Activated T-helper 1 cell treated with anti-CD3 and anti-CD28 coated beads, Interleukin-2, amount 50 U/mL, for 16 hours (primary cell): ENCODE results near the gene DCDC2C.

Source experiments
- DNase-seq, 2 donors: peaks; one replicate each; pipeline ENCODE4 v3.0.0-alpha.2; 2020; ENCODE audit warnings: low read depth in 1 of 2, low spot score in 1 of 2

Gene DCDC2C

DNA sequence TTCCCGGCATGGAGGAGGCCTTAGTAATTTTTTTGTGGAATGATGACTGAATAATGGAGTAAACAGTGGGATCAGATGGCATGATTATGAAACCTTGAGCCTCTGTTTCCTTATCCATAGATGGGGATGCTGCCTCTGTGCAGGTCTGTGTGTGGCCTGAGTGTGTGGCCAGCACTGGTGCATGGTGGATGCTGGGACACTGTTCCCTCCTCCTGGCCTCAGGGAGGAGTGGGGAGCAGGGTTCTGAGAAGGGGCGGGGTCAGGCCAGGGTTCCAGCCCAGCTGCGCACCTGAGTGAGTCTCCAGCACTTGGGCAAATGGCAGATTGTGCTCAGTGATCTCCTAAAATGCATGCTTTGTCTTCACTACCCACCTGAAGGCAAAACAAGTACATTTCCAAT, 66.4 kb downstream of the DCDC2C start:
- DNase-seq = no peak

DNA sequence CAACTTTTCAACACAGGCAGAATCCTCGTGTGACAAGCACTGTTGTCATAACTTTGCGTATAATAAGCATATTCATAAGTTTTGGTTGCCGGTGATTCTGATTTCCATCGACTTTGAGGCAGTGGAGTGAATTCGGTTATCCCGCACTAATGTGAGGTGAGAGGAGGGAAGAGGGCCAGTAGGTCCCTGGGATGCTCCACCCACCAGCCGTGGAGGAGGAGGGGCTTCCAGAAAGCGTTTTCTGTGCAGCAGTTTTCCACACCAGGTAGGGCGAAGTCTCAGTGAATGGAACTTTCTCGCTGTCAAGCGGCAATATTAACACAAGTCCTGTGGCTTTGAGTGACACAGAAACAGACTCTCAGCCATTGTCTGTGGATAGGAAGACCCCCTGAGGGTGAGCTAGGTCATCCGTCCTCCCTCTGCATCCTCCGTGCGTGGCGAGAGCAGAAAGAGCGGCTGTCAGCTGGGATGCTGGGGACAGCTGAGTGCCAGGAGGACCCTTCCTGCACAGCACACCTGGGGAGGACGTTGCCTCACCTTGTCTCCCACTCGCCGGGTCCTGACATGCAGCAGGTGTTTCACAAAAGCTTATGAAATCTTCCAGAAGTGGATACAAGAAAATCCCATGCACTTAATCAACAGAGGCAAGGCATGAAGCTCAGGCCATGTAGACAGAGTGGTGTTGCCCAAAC, 67.5 kb downstream of the DCDC2C start:
- DNase-seq = no peak

DNA sequence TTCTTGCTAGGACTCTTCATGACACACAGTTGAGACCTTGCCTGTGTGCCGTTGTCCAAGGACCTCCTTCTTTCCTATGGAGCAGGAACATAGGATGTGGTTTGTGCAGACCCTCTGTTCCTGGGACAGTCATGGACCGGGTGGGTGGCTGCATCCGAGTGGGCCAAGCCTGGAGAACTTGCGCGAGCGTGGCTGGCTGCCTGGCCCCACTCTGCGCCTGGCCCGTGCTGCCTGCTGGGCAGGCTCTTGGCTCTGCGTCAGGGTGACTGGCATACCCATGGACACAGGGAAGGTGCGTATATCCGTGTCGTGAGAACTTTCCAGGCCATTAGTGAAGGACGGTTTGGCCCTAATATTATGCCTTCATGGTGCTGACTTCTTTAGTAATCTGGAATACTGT, 68.2 kb downstream of the DCDC2C start:
- DNase-seq = no peak

DNA sequence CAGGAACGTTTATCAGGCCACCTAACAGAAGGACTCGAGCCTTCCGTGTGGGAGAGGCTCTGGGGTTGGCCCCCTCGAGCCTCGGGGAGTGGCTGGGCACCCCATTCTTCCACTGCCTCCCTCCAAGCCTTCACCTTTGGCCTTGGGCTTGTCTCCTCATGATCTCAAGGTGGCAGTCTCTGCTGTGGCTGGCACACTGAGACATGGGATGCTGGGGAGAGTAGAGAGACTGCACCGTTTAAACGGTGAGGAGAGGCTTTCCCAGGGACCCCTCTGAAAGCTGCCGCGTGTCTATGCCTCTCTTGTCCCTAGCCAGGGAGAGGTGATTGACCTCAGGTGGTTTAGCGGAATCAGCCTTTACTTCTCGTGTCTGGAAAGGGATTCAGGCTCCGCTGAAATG, 71.0 kb downstream of the DCDC2C start:
- no peak for DNase-seq

DNA sequence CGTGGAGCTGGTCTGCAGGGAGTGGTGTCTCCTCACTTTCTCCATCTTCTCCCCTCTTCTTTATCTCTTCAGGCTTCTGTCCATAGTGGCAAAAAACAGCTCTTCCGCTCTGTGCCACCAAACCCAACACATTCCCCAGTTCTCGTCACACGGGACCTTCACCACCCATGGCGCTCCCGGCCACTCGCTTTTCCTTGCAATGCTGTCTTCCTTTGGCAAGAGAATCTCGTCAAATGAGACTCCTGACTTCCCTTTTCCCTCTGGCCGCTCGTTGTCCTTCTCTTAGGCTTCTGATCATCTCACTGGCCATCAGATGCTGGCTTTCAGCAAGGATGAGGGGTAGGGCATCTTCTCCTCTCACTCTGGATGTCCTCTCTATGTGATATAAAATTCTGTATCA, 72.9 kb downstream of the DCDC2C start:
- DNase-seq = no peak

DNA sequence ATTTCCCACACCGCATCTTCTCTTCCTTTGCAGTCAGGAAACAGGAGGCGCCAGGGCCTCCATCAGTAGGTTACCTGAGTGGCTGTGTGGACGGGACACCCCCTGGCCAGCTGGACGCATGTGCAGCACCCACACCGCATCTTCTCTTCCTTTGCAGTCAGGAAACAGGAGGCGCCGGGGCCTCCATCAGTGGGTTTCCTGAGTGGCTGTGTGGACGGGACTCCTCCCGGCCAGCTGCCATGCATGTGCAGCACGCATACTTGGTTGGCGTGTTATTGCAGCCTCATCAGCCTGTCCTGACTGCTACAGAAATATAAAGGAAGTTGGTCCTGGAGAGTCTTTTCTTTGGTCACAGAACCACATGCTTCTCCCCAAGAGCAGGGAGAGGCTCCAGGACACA, 74.6 kb downstream of the DCDC2C start:
- DNase-seq = no peak

DNA sequence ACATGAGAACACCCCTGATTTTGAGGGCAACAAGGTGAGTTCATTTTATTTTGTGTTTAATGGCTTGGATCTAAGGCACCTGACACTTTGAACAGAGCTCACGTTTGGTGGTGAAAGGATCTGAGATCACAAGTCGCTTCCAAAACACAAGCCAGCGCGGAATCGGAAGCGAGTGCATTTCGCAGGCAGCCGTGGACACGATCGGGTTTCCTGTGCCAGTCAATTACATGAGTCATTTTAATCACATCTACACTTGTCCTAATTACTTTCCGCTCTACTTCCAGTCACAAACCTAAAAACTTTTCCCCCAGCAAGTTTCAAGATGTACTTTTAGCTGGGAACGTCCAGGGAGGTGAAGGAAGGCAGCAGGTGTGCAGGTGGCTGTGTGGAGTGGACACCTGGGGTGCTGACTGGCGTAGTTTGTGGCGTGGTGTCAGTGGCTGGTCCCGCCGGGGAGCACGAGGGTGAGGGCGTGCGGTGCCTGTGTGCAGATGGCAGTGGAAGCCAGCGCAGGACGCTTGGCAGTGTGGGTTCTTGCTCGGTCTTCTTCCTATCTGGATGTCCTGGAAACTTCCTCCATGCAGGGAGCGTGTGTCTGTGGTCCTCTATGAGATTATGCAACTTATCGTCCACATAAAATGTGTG, 75.6 kb downstream of the DCDC2C start:
- DNase-seq = no peak

DNA sequence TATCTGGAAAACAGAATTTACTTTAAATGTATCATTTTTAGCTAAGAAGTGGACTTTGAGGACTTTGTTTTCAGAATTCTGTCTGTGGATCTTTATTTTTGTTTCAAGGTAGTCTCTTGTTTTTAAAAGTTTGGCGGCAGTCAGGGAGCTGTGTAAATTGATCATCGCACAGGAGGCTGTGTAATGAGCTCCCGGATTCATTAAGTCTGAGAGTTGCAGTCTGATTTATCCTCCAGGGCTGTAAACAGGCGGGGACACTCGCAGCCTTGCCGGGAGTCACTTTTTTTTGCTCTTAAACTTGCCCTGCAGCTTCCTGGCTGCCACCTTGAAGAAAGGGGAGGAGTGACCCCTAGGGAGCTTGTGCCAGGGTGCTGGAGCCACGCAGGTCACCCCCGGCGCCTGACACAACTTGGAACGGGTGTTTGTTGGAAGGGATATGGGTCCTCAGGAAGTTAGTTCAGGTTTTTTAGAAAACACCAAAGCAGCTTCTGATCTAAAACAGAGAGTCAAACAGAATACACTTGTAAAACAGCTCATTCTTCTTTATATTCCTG, 76.2 kb downstream of the DCDC2C start:
- no peak for DNase-seq

DNA sequence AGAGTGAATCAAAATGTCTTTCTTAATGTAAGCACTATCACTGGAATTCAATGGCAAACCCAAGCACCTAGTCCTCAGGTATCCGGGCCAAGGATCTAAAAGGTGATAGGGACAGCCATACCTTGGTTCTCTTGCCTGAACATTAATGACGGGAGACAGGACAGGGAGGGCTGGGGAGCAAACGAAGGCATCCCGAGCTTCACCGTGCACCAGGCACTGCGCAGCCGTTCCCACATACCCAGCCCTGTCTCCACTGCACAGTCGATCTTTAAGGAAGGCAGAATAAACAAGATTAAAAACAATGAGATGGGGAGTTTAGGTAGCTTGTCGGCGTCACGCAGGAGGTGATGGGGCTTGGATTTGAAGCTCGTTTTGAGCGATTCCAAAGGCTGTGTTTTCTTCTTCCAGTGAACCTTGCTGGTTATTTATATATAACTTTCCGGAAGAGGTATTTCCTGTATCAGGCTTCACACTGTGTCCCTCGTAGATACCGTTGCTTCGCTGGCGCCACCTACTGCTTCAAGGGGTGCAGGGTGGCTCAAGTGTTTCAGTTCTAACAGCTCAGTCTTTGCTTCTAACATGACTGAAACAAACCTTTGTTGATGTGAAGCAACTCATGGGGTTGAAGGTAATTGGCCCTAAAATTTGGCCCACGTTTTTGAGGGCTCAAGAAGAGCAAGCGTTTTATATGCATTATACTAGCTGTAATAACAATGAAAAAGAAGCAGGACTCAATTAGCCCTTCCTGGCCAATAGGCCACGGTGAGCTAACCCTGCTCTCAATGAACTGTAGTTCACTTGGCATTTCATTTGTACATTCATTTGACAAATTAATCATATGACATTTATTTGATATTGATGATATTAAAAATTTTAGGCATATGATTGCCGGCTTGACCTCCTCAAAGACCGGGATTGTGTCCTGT, 77.4 kb downstream of the DCDC2C start:
- DNase-seq = no peak

DNA sequence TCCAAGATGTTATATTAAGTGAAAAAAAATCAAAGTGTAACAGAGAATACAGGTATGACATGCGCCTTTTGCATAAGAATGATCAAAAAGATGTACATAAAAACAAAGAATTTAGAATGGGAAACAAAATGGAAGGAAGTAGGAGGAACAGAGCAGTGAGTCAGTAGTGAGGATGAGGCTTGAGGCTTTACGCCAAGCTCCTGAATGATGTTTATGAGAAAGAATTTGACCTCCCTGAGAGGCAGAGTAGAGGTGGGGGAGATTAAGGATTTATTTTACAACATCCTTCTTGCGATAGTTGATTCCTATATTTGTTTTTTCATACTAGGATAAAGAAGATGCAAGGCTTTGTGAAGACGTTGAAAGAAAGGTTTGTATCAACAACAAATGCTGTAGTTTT, 81.4 kb downstream of the DCDC2C start:
- no peak for DNase-seq

DNA sequence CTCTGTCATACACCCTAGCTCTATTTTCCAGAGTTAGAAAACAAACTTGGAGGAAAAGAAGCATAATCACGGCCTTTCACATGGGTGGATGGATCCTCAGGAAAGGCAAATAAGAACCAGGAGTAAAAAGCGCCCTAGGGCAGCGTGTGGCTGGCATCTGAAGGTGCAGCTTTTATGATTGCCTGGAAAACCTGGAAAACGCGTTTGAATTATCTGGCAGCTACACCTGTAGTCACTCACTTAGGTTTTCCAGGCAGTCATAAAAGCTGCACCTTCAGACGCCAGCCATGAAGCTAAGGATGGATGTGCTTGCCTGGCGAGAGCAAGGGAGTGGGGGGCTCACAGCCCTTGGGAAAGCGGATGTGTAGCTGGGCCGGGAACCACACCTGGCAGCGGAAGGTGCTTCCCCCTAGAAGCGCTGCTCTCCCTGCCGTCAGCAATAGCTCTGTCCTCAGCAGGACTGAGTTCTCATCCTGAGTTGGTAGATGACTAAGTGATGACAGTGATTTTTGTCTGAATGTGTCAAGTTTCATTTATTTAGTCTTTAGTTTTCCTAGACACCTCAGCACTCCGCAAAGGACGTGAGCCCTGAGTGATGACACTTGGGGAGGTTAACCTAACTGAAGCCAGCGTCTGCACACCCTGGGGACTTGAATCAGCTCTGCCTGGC, 82.0 kb downstream of the DCDC2C start:
- DNase-seq = no peak

DNA sequence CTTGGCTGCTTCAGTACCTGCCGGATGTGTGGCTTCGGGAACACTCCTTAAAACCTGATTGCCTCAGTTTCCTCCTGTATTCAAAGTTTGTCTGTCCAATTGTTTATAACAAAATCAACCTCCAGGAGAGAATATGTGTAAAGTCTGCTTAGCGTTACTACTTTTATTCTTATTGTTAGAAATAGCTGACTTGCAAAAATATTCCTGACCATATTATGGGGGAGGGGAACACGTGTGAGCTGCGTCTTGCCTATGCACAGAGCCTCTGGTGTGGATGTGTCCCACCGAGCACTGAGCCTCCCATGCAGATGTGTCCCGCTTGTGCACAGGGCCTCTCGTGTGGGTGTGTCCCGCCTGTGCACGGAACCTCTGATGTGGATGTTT, 82.5 kb downstream of the DCDC2C start:
- DNase-seq = no peak

DNA sequence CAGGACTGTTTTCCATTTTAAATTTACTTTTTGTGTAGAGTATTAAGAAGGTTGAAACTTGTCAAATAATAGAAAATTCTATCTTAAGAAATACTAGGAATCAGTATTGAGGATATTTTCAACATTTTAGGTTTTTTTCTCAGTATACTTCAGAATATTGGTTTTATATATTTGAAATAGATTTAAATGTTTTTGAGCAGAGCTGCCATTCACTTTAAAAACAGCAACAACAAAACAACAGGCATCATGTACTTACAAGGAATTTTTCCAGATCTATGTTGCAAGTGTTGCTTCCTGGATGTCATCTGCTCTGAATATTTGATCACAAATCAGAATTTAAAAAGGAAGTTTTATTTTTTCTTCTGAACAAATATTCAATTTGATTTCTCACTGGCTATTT, 84.4 kb downstream of the DCDC2C start:
- DNase-seq = no peak

DNA sequence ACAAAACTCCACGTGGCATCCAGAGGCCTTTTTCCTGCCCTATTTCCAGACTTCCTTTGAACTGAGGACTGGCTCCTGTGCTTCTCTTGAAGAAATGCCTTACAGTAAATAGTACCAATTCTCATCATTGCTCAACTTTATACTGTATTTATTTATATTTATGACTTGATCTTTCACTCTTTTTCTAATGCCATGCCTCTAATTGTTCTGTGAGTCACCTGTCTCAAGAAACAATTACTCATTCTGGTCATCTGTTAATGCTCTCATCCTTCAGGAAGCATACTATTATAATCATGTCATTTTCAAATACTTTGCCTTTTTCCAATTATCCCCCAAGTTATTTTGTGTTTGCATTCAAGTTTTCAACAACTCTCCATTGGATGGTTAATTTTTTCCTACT, 85.9 kb downstream of the DCDC2C start:
- DNase-seq = no peak

DNA sequence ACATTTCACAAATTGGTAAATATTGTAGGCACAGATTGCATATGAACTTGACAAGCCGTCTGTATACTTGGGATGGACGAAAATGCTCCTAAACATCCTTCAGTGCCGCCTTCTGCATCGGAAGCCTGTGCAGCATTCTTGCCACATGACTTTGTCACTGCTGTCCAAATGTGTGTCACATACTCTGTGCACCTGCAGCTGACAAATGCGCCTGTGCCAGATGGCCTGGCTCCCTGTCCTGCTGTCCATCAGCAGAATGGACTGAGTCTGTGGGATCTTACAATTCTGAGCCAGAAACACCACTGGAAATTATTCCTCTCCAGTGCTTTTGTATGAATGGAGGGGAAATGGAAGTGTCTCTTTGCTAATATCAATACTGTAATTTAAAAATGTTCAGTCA, 89.9 kb downstream of the DCDC2C start:
- DNase-seq = no peak

DNA sequence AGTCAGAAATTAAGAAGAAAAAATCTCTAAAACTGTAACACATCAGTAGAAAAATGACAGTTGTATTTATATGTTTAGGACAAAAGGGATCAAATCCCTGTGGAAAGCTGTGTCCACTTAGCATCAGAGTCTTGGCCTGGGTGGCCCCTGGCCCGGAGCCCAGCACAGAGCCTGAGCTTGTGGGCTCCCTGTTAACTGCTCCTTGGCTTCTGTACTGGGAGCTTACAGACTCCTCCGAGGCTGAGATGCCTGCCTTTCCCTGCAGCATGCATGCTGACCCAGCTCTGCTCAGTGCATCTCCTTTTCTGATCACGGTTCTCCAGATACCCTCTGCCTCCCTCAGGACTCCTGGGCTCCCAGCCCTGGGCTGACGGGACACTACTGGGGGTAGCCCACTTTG, 98.1 kb downstream of the DCDC2C start:
- no peak for DNase-seq

DNA sequence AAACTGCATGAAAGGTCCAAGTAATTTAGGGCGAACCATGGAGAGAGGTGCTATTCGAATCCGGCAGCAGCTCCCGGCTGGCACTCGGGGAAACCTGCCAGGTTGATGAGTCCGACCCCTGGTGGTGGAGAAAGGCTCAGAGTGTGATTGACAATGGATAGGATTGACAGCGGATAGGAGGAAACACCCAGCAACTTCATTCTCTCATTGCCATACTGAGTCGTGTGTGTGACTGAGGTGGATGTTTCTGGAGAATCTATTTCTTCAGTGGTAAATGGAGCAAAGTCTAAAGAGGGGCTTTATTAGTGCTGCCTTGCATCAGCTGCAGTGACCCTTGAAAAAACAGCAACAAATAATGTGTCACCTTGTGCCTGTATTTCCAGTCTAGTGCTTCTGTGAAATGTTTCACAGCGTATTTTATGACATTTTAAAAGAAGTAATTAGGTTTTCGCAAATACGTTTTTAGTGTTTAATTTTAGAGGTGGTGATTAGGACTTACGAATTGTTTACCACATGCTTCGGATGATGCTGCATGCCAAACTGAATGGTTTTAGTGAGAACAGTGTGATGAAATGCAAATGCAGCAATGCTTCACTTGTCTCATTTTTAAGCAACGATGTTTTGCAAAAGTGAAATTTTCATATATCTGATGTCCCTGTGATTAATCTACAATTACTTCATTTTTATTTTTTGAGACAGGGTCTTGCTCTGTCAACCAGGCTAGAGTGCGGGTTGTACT, 102.0 kb downstream of the DCDC2C start:
- no peak for DNase-seq

DNA sequence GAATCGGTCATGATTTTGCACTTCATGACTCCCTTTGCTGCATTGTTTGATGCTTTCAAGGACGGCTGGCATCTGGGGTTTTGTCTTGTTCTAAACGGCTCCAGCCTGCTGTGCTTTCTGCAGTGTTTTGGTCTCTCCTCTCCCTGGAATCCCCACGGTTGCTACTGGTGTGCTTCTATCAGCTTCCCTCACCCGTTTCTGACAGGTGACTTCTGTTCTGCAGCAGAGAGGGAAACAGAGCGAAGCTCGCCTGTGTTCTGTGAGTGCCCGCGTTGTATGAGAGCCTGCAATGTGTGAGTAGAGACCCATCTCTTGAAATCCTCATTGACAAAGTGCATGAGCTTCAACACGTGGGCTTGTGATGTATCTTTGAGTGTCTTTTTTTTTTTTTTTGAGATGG, 102.8 kb downstream of the DCDC2C start:
- DNase-seq = no peak

DNA sequence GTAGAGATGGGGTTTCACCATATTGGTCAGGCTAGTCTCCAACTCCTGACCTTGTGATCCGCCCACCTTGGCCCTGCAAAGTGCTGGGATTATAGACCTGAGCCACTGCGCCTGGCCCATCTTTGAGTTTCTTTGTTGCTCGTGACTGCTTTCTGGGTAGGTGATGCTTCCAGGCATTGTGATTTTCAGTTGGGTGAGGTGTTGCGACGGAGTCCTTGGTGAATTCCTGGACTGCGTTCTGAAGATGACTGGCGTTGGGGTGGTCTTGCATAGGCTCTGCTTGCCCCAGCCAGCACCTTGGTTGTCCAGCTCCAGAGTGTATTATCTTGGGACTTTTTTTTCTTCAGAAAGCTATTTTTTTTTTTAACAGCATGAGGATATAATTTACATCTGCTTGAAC, 103.4 kb downstream of the DCDC2C start:
- DNase-seq = no peak

DNA sequence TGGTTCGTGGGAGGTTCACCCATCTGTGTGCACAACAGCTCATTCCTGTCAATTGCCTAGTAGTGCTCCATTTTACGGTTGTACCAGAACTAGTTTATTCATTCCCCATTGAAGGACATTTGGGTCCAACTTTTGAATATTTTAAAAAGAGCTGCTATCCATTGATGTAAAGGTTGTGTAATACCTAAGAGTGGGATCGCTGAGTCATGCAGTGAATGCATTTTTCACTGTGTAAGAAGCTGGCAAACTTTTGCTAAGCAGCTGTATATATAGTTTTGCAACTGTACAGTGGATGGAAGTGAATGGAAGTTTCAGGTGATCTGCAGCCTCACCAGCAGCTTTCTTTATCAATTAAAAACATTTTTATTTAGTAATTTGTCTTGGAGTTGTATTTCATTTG, 104.5 kb downstream of the DCDC2C start:
- no peak for DNase-seq
